HK-2 (cell line): Measurements from ENCODE around the gene NFIC.
A peak's percentile ranks its signal among the peaks of the same experiment; 100 is the strongest.
"Not testable (repeated sequence)": the region's sequence is repeated elsewhere in the genome, so short reads cannot be mapped to it uniquely, and the experiment has no call there.

Source experiments
- DNase-seq: peaks from one replicate; pipeline ENCODE4 v3.0.0-alpha.2; 2018; ENCODE audit not compliant: unreplicated experiment

The NFIC gene

DNA sequence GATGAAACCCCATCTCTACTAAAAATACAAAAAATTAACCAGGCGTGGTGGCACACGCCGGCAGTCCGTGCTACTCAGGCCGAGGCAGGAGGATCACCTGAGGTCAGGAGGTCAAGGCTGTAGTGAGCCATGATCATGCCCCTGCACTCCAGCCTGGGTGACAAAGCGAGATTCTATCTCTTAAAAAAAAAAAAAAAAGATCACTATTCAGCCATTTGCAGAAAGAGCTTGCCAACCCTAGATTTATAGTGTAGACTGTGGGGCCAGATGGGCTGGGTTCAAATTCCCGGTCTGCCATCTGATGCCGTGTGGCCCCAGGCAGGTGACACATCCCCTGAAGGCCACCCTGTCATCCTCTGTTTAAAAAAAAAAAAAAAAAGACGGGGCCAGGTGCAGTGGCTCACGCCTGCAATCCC, 85.1 kb downstream of the NFIC start:
- peak; percentile 65 for DNase-seq

DNA sequence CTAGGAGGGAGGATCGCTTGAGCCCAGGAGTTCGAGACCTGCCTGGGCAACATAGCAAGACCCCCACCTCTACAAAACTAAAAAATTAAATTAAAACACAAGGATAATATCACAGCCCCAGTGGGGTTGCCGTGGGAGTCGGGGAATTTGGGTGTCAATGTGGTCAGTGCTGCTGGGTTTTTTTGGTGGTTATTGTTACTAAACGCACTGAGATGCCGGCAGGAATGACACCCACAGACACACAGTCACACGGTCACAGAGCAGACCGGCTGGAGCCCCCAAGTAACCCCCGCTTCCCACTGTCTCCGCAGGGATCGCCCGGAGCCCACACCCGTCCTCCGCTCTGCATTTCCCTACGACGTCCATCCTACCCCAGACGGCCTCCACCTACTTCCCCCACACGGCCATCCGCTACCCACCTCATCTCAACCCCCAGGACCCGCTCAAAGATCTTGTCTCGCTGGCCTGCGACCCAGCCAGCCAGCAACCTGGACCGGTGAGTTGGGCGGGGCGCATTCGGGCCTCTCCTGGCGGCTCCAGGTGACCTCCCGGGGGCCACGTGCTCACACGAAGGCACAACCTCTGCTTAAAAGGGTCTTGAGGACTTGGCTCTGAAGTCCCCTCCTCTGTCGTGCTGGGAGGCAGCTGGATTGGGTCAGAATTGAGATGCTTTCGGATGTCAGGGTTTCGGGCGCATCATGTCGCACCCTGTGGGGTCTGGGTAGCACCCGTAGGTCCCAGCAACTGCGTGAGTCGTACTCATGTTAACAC, 86.0 kb downstream of the NFIC start:
- no peak for DNase-seq

DNA sequence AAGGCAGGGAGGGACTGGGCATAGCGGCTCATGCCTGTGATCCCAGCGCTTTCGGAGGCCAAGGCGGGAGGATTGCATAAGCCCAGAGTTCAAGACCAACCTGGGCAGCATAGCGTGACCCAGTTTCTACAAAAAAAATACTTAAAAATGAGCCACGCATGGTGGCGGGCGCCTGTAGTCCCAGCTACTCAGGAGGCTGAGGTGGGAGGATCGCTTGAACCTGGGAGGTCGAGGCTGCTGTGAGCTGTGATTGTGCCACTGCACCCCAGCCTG, 86.5 kb downstream of the NFIC start:
- DNase-seq, result not testable (repeated sequence)

DNA sequence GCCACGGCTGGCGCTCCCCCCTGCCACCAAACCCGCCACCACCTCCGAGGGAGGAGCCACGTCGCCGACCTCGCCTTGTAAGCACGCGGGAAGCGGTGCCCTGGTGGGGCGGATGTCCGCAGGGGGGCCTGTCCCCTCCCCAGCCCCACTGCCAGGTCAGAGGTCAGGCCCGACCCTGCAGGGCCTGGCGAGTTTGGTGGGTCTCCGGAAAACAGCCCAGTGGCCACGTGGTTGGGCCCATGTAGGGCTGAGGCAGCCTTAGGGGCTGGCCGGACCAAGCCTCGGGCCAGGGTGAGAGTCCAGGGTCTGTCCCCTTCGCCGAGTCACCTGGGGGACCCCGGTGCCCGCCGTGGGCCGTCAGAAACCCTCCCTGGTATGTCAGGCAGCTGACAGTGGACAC, 87.5 kb downstream of the NFIC start:
- no peak for DNase-seq

DNA sequence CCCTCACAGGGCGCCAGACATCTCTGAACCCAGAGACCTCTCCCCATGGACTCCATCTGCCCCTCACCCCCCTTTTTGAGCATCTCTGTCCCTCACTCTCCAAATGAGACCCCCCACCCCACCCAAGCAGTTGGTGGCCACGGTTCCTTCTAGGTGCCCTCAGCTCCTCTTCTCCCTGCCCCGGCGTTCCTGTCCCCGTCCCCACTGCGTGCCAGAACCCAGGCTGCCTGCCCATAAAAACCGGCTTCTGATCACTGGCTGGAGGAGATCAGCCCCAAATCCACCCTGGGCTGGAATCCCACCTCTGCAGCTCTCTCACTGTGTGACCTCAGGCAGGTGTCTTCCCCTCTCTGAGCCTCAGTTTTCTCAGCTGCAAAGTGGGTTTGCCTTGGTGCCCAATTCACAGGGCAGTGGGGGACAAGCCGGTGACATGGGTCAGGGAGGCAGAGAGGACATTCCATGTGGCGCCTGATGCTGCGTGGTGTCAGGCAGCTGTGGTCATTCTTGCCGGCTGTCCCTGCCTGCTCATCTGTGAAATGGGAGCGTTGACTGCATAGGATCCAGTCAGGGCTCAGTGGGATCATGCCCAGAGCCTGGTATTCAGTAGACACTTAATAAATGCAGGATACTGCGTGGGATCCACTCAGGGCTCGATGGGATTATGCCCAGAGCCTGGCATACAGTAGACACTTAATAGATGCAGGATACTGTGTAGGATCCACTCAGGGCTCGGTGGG, 88.4 kb downstream of the NFIC start:
- no peak for DNase-seq

DNA sequence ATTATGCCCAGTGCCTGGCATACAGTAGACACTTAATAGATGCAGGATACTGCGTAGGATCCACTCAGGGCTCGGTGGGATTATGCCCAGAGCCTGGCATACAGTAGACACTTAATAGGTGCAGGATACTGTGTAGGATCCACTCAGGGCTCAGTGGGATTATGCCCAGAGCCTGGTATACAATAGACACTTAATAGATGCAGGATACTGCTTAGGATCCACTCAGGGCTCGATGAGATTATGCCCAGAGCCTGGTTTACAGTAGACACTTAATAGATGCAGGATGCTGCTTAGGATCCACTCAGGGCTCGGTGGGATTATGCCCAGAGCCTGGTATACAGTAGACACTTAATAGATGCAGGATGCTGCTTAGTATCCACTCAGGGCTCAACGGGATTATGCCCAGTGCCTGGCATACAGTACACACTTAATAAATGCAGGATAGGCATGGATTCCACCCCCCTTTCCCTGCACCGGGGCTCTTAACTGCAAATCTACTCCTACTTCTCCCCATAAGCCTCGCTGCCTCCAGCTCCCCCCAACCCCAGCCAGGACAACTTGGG, 89.1 kb downstream of the NFIC start:
- no peak for DNase-seq

DNA sequence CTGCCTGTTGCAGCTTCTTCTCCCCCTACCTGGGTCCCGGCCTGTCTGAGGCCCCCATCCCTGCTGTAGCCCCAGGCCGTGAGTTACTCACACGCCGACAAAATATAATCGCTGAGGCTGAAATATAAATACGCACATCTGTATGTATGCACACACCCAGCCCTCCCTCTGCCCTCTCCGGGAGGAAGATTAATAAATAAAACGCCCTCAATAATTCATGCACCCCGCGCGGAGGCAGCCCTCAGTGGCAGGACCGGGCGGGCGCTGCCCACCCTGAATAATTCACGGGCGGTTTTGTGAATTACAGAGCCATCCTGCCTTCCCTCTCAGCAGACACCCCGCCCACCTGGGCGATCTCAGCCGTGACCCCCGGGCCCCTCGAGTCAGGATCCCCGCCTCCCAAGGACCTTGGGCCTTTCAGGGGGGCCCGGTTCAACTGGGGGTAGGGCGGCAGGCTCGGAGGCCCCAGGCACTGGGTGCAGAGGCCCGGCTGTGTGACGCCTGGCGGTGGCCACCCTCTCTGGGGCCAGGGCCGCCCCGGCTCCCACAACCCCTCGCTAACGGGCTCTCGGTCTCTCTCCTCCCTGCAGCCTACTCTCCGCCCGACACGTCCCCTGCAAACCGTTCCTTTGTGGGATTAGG, 89.7 kb downstream of the NFIC start:
- DNase-seq, result no peak

DNA sequence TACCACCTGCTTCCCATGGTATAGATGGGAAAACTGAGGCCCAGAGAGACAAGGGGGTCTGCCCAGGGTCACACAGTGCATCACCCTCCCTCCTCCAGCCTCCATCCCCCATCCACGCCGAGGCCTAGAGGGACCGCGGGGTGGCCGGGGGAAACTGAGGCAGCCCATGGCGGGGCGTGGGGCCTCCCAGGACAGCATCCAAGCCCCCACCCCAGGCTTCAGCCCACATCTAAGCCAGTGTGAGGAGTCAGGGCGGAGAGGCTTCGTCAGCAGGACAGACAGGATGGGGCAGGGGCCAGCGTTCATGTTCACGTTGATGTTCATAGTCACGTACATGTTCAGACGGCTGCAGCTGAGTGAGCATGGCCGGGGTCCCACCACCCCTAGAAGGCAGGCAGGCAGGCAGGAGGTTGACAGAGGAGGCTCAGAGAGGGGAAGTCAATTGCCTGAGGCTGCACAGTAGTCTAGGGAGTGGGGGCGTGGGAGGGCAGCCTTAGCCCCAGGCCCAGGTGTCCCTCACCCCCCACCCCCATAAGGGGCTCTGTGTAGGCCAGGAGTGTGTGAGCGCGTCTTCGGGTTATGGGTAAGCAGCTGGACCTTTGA, 90.6 kb downstream of the NFIC start:
- no peak for DNase-seq

DNA sequence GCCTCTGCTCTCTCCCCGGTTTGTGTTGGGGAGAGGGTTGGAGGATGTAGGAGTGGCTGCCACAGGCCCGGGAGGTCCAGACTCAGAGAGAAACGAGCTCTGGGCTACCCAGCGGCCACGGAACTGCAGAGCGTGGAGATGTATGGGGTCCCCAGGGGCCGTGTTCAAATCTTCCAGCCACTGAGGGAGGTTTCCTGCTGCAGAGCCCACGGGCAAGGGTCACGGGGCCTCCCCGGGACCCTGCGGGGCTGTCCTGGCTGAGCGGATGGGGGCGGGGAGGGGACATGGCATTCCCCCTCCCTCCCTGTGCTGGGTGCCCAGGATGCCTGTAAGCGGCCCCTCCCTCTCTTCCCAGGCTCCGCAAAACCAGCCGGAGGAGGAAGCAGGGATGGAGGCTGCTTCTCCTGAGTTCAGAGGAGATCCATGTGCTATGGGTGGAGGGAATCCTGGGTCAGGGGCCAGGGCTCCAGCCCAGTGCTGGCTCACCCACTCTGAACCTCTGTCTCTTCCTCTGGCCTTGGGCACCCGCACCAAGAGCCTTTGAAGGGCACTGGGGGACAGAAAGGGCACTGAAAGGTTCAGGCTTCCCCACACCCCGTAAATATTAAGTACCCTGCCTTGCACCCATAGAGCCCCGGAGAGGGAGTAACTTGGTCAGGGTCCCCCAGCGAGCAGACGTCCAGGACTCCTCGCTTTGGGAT, 91.3 kb downstream of the NFIC start:
- DNase-seq, result no peak

DNA sequence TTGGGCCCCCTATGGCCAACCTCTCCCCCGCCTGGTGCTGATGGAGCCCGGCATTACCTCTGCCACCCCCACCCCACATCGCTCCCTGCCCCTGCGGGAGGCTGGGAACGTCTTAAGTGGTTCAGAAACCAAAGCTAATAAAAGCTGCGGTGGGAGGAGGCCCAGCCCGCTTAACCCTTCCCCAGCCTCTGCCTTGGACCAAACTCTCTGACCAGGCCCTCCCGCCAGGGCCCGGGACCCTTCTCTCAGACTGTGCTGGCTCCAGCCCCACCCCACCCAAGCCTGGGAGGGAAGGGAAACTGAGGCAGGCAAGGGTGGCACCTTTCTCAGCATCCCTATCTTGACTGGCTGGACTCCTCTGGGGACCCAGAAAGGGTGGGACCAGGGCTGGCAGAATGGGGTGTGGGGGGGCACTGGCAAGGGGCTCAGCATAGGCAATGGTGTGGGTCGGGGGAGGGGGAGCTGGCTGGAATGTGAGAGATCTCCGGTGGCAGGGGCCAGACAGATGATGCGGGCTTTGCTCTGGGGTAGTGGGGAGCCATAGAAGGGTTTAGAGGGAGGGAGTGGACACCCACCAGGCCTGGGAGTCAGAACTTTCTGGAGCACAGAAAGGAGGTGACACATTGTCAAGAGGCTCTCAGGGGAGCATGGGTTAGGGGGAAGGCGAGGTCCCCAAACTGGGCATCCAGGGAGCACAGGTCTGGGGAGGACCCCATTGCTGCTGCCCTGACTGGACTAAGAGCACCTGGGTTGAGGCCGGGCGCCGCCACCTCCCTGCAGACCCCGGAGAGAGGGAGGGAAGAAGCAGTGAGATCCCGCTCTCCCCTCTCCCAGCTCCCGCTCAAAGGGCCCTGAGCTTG, 92.1 kb downstream of the NFIC start:
- no peak for DNase-seq

DNA sequence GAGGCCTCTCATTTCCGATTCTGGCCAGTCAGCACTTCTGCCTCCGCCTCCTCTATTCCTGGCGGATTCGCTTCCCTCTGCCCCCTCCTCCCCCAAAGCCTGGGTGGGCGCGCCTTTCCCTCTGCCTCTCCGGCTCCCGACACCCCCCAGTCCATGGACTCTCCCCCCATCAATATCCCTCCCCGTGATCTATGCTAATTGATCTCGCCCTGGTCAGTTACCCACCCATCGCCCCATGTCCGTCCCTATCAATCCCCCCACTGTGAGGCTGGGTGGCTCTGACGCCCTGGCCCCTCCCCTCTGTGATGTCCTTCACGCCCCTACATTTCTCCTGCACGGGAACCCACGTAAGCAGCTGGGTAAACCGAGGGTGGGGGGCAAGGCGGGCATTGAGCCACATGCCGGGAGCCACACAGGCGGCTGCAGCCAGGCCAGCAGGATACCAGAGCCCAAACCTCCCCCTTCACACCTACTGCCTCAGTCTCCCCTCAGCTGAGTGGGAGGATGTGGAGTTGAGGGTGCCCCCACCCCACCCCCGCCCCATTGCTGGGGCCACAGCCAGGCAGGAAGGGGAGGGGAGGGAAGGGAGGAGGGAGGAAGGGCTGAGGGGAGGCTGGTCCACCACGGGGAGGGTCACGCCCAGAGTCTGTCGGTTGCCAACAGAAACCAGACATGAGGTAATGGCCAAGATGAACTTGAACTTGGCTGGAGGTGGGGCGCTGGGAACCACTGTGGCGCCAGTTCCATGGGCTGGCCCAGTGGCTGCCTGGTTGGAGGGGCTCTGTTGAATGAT, 92.9 kb downstream of the NFIC start:
- DNase-seq, result peak; percentile 75

DNA sequence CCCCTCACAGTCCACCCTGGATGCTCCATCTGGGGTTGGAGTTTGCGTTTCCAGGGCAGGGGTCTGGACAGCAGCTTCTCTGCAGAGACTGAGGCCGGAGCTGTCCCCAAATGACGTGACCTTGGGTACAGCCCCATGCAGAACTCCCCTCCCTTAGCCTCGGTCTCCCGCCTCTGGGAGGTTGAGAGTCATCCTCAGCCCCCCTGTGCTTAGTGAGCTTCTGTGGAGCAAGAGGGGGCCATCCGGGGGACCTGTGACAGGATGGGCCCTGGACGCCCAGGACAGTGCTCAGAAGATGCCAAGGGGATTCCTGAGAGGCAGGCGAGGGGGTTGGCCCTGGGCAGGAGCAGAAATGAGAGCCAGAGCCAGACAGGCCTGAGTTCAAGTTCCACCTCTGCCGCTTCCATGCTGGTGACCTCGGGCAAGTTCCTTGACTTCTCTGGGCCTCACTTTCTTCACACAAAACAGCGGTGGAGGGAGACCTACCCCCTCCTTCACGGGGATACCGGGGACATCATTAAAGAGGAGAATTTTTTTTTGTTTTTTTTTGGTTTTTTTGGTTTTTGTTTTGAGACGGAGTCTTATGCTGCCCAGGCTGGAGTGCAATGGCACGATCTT, 93.7 kb downstream of the NFIC start:
- no peak for DNase-seq

DNA sequence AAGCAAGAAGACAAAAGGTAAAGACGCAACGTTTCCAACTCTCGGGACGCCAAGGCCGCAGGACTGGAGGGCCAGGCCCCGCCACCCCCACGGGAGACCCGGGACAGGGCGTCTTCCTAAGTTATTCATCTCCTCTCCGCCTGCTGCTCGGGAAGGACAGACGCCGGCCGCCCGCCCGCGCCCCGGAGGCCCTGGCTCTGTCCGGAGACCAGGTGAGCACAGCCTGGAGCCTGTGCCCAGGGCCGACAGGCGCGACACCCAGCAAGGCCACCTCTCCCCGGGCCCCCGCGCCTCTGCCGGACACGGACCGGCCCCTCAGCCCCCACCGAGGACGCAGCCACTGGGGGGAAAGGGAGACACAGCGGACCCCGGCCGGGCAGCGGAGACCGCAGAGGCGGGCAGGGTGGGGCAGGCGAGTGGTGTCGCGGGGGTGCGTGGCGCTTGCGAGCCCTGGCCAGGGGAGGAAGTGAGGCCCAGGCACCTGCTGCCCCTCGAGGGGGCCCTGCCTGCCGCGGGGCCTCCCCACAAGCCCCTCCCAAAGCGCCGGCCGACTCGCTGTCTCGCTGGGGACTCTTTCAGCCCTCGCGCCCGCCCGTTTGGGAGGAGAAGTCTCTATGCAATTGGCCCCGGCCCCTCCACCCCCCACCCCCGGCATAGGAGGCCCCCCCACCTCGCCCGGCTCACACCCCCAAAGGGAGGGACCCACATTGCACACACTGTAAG, 96.8 kb downstream of the NFIC start:
- no peak for DNase-seq

DNA sequence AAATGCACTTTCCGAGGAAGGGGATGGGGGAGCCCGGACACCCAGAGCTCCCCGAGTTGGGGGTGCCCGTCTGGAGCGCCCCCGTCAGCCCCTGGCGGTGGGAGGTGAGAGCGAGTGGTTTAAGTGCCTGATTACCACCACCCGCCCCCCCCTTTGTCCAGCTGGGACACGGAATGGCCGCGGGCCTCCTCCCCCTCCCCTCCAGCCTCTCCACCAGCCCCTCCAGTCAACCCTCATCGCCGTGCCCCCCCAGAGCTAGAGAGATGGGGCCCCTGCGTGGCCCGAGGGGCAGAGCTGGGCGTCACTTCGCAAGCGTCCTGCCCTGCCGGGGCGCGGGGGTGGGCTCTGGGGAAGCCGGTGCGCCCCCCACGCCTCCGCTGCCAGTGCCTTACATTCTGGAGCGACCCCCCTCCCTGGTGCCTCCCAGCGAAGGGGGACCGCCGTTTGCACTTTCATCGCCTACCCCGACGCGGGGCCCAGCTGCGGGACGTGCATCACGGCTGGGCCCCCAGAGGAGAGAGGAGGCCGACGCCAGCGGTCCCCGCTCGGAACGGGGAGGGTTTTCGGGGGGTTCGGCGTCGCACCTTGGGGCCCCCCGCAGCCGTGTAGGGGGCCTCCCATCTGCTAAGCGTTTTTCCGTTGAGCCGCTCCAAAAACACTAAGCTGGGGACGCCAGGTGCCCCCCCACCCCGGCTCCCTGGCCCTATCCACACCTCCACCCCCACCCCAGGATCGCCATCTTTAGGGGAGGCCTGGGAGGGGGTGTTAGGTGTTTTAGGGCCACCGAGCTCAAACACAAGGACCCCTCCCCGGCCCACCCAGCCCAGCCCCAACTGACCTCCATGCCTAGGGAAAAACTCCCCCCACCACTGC, 97.6 kb downstream of the NFIC start:
- no peak for DNase-seq

DNA sequence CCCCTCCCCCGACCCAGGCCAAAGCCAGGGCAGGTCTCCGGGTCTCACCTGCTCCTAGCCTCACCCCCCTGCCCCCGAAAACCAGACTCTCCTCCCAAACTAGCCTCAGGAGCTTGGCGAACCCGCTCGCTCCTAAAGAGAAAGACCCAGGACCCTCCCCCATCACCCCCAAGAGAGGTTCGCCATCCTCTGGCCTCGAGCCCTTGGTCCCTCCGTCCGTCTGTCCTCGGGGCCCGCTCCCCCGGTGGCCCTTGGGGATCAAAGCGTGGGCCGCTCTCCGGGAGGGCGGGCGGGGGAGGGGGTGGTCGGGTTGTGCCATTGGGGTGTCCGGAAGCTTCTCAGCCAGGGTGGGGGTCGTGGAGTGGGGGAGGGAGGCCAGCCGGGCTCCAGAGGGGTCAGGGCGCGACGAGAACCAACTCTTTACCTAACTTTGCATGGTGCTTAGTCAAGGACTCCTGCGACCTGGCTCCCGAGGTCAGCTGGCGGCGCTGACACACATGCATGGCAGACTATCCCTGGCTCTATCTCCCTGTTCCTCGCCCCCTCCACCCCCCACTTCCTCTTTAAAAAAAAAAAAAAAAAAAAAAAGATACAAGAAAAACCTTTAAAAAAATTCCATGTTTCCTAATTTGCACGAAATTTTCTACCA, 98.3 kb downstream of the NFIC start:
- no peak for DNase-seq

DNA sequence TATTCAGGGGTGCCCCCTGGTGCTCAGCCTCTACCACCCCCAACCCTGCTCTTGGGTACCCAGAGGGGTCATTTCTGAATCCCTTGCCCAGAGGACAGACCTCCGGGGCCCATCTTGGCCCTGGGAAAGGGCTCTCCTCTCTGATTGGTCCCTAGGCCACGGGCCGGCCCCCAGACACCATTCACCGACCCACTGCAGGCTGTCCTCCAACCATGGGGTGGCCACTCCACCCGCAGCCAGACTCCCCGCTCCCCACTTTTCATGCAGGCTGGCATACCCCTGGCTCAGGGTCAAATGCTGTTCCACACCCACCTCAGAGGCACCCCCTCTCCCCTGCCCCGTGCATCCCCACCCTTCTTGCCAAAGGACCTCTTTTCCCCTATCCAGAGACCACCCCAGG, 99.2 kb downstream of the NFIC start:
- DNase-seq, result no peak

DNA sequence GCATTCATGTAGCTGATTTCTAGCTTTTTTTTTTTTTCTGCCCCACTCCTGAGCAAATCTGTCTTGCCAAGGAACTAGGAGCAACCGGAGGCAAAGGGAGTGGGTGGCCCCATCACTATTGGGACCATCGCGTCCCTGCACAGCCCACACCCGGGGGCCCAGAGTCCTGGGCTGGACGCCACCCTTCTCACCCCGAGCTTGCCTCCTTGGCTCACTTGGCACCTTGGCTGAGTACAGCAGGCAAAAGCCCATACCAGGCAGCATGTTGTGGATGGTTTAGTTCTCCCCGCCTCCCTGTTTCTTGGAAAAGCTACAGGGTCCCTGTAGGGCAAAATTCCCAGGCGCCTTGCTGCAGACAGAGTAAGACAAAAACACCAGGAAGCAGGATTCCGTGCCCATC, 100.3 kb downstream of the NFIC start:
- DNase-seq, result no peak
